ENCODE results near the gene EME1. TPM values are rescaled to one million over a fixed set of nuclear protein-coding genes. Genes with fewer than 3 reads are reported as not detected.

Gene EME1
- total RNA-seq, 2 experiments from 2014 or later, result 68.9 to 69.8 TPM

DNA sequence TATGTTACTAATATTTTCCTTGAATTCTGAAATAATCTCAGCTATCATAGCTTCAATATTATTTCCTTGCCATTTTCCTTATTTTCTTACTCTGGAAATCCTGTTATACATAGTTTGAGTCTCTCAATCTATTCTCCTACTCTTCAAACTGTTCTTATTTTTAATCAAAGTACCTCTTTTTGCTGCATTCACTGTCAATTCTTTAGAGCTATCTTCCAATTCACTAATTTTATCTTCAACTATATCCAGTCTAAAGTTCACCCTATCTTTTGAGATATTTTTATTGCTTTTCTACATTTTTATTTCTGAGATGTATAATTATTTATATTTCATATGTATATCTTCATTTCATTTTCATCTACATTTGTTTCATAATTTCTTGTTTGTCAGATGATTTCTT is 34.4 kb upstream of the EME1 start:
- no peak overlapping the region for H3K27ac Mint-ChIP-seq
- CTCF ChIA-PET, result interaction anchor here (1.7 kb wide), 1 partner anchor 23 kb away, joined by 7 read pairs; no protein-coding TSS in a partner anchor

DNA sequence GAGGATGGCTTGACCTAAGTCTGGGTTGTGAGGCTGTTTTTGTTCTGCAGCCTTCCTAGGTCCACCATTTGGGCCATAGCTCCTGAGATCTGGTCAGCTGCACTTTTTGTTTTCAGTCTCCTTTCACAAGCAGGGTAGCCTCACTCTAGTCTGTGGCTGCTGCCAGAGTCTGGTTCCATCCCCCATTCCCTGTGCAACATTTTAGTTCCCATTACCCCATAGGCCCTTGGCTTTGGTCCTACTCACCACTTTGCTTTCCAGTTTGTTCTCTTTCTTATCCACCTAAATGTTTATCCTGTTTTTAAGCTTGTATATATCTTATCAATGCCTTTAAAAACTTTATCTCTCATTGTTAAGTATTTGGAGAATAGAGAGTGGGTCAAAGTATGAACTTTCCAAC is 33.6 kb upstream of the EME1 start:
- CTCF ChIA-PET, result interaction anchor here (1.0 to 1.7 kb wide), 2 partner anchors 22 to 162 kb away, joined by 3 to 7 read pairs; no protein-coding TSS in a partner anchor
- no peak overlapping the region for H3K27ac Mint-ChIP-seq
- H3K9me3 Mint-ChIP-seq, result peaks cover 6% of the 10 kb centered on the region
- DNase-seq, result no peak
- no peaks in the 10 kb centered on the region for H3K27me3 Mint-ChIP-seq (ENCODE audit: low read depth)
- no peaks in the 10 kb centered on the region for H3K4me1 Mint-ChIP-seq (ENCODE audit: low read depth)
- intact Hi-C loops (cut with micrococcal nuclease), result no loop called here
- H3K36me3 Mint-ChIP-seq (ENCODE audit: low read depth), result no peaks in the 10 kb centered on the region
- no peak overlapping the region for H3K4me3 Mint-ChIP-seq

More for the DNA sequence above, 34.4 kb upstream of the EME1 start:
- H3K27me3 Mint-ChIP-seq (ENCODE audit: low read depth), result no peaks in the 10 kb centered on the region
- H3K4me3 Mint-ChIP-seq, result no peak overlapping the region
- DNase-seq, result no peak
- H3K36me3 Mint-ChIP-seq (ENCODE audit: low read depth), result no peaks in the 10 kb centered on the region
- peaks cover 6% of the 10 kb centered on the region for H3K4me1 Mint-ChIP-seq (ENCODE audit: low read depth)
- intact Hi-C loops (cut with micrococcal nuclease), result no loop called here
- peaks cover 6% of the 10 kb centered on the region for H3K9me3 Mint-ChIP-seq

DNA sequence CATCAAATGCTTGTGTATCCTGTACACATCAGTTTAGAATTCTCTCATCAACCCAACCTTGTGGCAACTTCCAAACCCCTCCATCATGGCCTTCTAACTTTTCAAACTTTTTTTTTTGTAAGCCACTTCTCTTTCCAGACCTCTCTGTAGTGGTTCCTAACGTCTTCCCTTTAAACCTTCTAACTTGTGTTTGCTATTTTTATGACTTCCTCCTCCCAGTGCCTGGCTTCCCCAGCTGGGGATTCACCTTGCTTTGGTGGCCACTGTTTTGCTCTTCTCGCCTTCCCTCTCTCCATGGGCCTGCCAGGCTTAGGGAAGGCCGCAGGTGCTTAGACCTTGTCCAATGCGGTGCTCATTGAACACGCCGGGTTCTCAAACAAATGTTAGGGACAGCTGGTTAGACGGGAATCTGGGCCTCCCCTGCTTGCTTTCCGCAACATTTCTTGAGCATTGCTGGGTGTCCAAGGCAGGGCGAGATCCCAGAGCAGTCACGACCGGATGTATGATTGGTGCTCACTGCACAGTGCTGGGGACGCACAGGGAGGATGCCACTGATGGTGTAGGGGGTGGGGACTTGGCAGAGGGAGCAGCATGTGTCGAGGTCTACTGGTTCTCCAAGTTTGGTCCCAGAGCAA is 28.2 kb upstream of the EME1 start:
- Mint-ChIP-seq H3K27ac (no peak overlapping the region), H3K4me1 (ENCODE audit: low read depth) (peaks cover 29% of the 10 kb centered on the region), H3K4me3 (peak overlapping the region; percentile 76), H3K27me3 (ENCODE audit: low read depth) (no peaks in the 10 kb centered on the region), H3K36me3 (ENCODE audit: low read depth) (no peaks in the 10 kb centered on the region), H3K9me3 (no peaks in the 10 kb centered on the region)
- CTCF ChIA-PET, result interaction anchor here (0.7 to 4.8 kb wide), 2 partner anchors 17 to 32 kb away, joined by 3 to 34 read pairs; no protein-coding TSS in a partner anchor
- DNase-seq, result no peak
- intact Hi-C loops (cut with micrococcal nuclease), result no loop called here

DNA sequence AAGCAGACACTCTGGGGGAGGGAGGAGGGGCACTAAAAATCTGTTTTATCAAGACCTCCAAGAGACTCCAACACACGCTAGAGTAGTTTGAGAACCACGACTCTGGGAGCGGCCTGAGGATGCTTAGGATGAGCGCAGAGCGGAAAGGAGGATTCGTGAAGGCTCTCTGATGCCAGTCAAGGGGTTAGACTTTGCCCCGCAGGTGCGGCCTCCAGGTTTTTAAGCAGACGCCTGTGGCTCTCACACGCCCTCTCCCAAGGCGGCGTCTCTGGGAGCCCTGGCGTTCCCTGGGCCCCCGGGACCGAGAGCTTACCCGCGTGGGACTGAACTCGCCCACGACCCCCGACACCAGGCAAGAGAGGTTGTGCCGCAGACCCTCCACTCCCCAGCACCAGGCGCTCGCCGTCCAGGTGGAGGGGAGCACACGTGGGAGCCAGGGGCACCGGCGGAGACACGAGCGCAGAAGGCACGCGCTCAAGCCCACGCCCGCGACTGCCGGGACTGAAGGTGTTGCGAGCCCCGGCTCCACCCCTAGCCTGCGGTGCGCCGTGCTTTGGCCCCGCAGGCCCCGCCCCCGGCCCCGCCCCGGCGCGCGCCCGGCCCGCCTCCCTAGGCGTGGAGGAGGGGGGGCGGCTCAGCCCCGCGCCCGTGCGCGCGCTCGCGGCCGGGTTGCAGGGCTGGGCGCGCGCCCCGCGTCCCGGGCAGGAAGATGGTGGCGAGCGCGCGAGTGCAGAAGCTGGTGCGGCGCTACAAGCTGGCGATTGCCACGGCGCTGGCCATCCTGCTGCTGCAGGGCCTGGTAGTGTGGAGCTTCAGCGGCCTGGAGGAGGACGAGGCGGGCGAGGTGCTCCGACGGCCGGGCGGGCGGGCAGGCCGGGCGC is 27.4 kb upstream of the EME1 start, which contains the start of gene XYLT2:
TSS of gene XYLT2 (plus strand) at position 695 of the 881 bp plus-strand sequence. CDS start at position 710, 15 bp downstream.
- H3K27me3 Mint-ChIP-seq (ENCODE audit: low read depth), result no peaks in the 10 kb centered on the region
- H3K27ac Mint-ChIP-seq, result peak within 1 kb of the TSS; percentile 88
- no peaks in the 10 kb centered on the region for H3K9me3 Mint-ChIP-seq
- intact Hi-C loops (cut with micrococcal nuclease), result loop anchor here (1.0 kb wide), 4 partner anchors 17 to 166 kb away; no protein-coding TSS in a partner anchor
- CTCF ChIA-PET, result interaction anchor here (0.9 to 4.8 kb wide), 5 partner anchors 13 to 229 kb away, joined by 3 to 34 read pairs (median 8); partner anchors contain the start of genes COL1A1 and LRRC59
- peaks cover 29% of the 10 kb centered on the region for H3K4me1 Mint-ChIP-seq (ENCODE audit: low read depth)
- peak within 1 kb of the TSS; percentile 89 for H3K4me3 Mint-ChIP-seq
- DNase-seq, result peak; percentile 90
- no peaks in the 10 kb centered on the region for H3K36me3 Mint-ChIP-seq (ENCODE audit: low read depth)

DNA sequence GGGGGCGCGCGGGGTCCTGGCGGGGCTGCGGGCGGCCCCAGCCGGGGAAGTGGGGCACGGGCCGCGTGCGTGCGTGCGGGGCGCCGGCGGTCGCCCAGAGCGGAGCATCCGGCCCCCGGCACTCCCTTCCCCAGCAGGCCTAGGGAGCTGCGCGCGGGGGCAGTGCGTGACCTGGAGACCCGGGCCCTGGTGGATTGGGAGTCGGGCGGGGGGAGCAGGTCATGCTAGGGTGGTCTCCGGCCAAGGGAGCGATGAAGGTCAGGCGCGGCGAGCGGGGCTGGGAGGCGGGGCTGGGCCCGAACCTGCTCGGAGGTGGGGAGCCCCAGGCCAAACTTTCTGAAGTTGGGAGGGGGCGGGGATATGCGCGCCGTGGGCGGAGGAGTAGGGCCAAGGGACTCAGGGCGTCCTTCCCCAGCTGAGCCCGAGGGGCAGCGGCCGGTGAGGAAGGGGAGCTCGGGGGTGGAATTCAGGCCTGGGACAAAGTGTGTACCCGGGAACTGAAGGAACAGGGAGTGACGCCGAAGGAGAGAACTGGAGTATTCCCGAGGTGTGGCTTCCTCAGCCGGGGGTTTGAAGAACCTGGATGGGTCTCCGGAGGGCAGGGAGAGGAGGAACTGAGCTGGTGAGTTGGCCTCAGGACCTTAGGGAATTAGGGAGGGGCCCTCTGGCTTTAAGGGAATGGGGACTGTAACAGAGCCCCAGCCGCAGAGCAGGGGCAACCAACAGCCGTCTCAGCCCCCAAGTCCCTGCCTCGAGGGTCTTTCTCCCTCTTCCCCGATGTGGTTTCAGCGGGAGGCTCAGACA is 26.5 kb upstream of the EME1 start:
- peak; percentile 60 for DNase-seq
- intact Hi-C loops (cut with micrococcal nuclease), result loop anchor here (1.0 kb wide), 4 partner anchors 16 to 165 kb away; no protein-coding TSS in a partner anchor

DNA sequence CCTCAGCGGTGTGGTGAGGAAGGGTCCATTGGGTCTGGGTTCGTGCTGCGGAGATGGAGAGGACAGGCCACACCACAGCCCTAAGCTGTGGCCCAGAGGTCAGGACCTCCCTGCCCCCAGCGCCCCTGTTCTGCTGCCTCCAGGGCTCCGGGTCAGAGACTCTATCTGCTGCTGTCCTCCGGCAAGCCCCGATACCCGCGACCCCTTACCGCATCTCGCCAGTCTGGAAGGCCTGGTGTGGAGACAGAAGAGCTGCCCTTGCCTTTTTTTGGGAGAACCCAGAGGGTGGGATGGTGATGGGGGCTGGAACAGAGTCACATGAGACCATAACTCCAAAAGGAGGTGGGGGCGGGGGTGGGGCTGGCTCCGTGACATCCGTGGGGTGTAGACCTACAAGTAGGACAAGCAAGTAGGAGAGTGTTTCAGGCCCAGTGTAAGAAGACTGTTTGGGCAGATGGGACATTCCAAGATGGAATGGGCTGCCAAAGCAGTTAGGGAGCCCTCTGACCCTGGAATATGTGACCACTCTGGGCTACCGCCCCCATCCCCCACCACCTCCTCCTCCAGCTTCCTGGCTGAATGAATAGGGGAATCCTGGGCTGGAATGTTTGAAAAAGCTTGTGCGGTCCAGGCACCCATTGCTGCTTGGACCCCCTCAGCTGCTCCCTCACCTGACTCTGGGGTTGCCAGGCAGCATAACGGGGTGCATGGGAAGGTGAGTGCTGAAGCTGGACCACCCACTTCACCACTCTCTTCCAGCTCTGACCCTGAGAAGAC is 25.7 kb upstream of the EME1 start:
- CTCF ChIA-PET, result interaction anchor here (0.8 to 4.8 kb wide), 6 partner anchors 14 to 147 kb away, joined by 4 to 34 read pairs (median 7); partner anchors contain the start of genes COL1A1 and LRRC59
- no peaks in the 10 kb centered on the region for H3K27me3 Mint-ChIP-seq (ENCODE audit: low read depth)
- H3K36me3 Mint-ChIP-seq (ENCODE audit: low read depth), result peaks cover 2% of the 10 kb centered on the region
- peak overlapping the region; percentile 83 for H3K27ac Mint-ChIP-seq
- H3K4me1 Mint-ChIP-seq (ENCODE audit: low read depth), result peaks cover 32% of the 10 kb centered on the region
- H3K9me3 Mint-ChIP-seq, result no peaks in the 10 kb centered on the region
- no peak for DNase-seq
- intact Hi-C loops (cut with micrococcal nuclease), result no loop called here
- H3K4me3 Mint-ChIP-seq, result peak overlapping the region; percentile 89

More for the DNA sequence above, 26.5 kb upstream of the EME1 start:
- H3K9me3 Mint-ChIP-seq, result no peaks in the 10 kb centered on the region
- peaks cover 30% of the 10 kb centered on the region for H3K4me1 Mint-ChIP-seq (ENCODE audit: low read depth)
- H3K36me3 Mint-ChIP-seq (ENCODE audit: low read depth), result no peaks in the 10 kb centered on the region
- no peaks in the 10 kb centered on the region for H3K27me3 Mint-ChIP-seq (ENCODE audit: low read depth)
- CTCF ChIA-PET, result interaction anchor here (0.9 to 4.8 kb wide), 6 partner anchors 13 to 229 kb away, joined by 3 to 34 read pairs (median 7); partner anchors contain the start of genes COL1A1 and LRRC59
- peak overlapping the region; percentile 83 for H3K27ac Mint-ChIP-seq
- H3K4me3 Mint-ChIP-seq, result peak overlapping the region; percentile 89

DNA sequence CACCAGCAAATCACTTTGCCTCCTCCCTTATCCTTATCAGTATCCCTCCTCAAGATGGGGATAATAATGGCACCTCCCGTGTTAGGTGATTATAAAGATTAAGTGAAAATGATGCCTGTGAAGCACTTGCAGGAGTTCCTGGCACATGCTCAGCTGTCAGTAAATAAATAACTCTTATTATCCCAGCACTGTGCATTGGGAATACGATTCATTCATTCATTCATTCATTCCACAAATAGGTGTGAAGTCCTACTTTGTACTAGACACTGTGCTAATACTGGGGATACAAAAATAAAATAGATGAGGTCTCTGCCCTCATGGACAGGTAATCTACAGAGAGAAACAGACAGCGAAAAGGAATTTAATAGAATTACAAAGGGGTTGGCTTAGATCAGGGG is 25.1 kb upstream of the EME1 start:
- Mint-ChIP-seq H3K36me3 (ENCODE audit: low read depth) (peaks cover 2% of the 10 kb centered on the region), H3K27ac (peak overlapping the region; percentile 6), H3K27me3 (ENCODE audit: low read depth) (no peaks in the 10 kb centered on the region), H3K9me3 (no peaks in the 10 kb centered on the region), H3K4me1 (ENCODE audit: low read depth) (peaks cover 32% of the 10 kb centered on the region), H3K4me3 (peak overlapping the region; percentile 89)
- intact Hi-C loops (cut with micrococcal nuclease), result no loop called here
- CTCF ChIA-PET, result interaction anchor here (0.6 to 4.8 kb wide), 4 partner anchors 14 to 1826 kb away, joined by 3 to 34 read pairs (median 7); partner anchors contain the start of gene COL1A1
- no peak for DNase-seq

DNA sequence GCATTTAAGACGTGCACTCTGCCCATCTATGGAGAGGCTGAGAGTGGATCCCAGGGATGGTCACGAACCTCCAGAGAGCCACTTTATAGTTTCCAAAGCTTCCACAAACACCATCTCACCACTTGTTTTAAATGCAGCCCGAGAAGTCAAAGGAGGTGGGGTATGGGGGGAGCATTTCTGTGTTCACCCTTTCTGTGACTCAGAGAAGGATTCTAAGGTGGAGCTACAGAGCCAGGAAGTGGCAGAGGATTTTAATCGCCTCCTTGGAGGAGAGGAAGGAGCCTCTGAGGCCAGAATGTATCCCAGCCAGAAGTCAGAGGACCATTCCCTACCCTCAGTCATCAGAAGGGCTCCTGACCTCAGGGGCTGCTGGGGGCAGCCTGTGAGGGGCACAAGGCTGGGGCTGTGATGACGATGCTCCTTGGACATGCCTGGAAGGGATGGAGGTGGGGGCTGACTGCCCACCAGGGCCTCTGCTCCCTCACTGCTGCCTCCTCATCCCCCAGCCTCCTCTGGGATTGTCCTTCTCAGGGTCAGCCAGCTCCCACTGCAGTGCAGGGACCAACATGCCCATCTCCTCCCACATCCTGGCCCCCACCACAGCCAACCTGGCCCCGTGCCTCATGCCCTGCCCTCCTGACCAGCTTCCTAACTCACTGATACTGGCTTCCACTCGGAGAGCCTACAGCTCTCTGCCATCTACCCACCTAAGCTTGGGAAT is 24.3 kb upstream of the EME1 start:
- Mint-ChIP-seq H3K27ac (peak overlapping the region; percentile 17), H3K4me3 (no peak overlapping the region), H3K9me3 (no peaks in the 10 kb centered on the region), H3K4me1 (ENCODE audit: low read depth) (peaks cover 32% of the 10 kb centered on the region), H3K36me3 (ENCODE audit: low read depth) (peaks cover 2% of the 10 kb centered on the region), H3K27me3 (ENCODE audit: low read depth) (no peaks in the 10 kb centered on the region)
- intact Hi-C loops (cut with micrococcal nuclease), result no loop called here
- CTCF ChIA-PET, result interaction anchor here (0.6 to 4.8 kb wide), 6 partner anchors 13 to 1826 kb away, joined by 3 to 34 read pairs (median 3); partner anchors contain the start of gene COL1A1
- DNase-seq, result no peak

DNA sequence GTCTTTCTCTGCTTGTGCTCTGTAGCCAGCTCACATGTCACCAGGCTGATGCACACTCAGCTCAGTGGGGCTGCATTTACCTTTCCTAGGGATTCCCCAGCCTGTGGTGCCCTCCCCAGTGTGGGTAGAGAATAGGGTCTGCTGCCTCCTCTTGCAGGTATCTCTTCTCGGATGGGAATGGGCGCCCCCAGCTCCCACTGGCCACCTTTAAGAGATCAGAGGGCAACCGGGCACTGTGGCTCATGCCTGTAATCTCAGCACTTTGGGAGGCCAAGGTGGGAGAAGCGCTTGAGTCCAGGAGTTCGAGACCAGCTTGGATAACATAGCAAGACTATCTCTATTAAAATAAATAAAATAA is 23.8 kb upstream of the EME1 start:
- intact Hi-C loops (cut with micrococcal nuclease), result no loop called here

DNA sequence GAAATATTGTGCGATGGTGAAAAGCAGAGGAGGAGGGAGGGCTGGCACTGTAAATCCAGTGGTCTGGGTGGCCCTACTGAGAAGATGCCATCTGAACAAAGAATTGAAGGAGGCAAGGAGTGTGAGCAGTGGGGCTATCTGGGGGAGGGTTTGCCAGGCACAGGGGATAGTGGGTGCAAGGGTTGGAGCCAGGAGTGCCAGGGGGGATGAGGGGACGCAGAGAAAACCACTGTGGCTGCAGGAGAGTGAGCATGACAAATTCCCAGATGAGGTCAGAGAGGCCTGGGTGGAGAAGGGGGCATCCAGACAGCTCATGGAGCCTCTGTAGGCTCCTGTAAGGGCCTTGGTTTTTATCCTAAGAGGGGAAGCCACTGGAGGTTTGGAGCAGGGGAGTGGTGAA is 22.3 kb upstream of the EME1 start:
- peaks cover 3% of the 10 kb centered on the region for H3K36me3 Mint-ChIP-seq (ENCODE audit: low read depth)
- intact Hi-C loops (cut with micrococcal nuclease), result no loop called here
- no peak for DNase-seq
- H3K27me3 Mint-ChIP-seq (ENCODE audit: low read depth), result no peaks in the 10 kb centered on the region
- H3K4me3 Mint-ChIP-seq, result no peak overlapping the region
- CTCF ChIA-PET, result interaction anchor here (2.6 kb wide), 1 partner anchor 11 kb away, joined by 21 read pairs; no protein-coding TSS in a partner anchor
- H3K9me3 Mint-ChIP-seq, result no peaks in the 10 kb centered on the region
- H3K4me1 Mint-ChIP-seq (ENCODE audit: low read depth), result peaks cover 24% of the 10 kb centered on the region
- no peak overlapping the region for H3K27ac Mint-ChIP-seq

More for the DNA sequence above, 23.8 kb upstream of the EME1 start:
- H3K9me3 Mint-ChIP-seq, result no peaks in the 10 kb centered on the region
- H3K4me3 Mint-ChIP-seq, result no peak overlapping the region
- peaks cover 2% of the 10 kb centered on the region for H3K36me3 Mint-ChIP-seq (ENCODE audit: low read depth)
- H3K27ac Mint-ChIP-seq, result no peak overlapping the region
- H3K4me1 Mint-ChIP-seq (ENCODE audit: low read depth), result peaks cover 32% of the 10 kb centered on the region
- CTCF ChIA-PET, result interaction anchor here (0.7 to 4.8 kb wide), 4 partner anchors 13 to 184 kb away, joined by 3 to 34 read pairs (median 6); partner anchors contain the start of gene COL1A1
- DNase-seq, result no peak
- H3K27me3 Mint-ChIP-seq (ENCODE audit: low read depth), result no peaks in the 10 kb centered on the region

Measured in activated naive CD4-positive, alpha-beta T cell treated with anti-CD3 and anti-CD28 coated beads for 36 hours (primary cell).